Gastroesophageal sphincter (tissue), 4 donors: ENCODE measurements around the gene CREBRF. TPM values are rescaled to one million over a fixed set of nuclear protein-coding genes. Genes with fewer than 3 reads are reported as not detected.

Experiments
- ATAC-seq: fragments of 150-250 bp; one replicate; pipeline ENCODE4 v1.9.1; 2016; ENCODE audit warnings: mild to moderate bottlenecking, moderate library complexity
- H3K27ac ChIP-seq, 4 donors: fragments of 200-600 bp; sonication (generic) in 3 of 4; 1 replicate in 3 of 4; 2 replicates in 1 of 4; pipeline ENCODE4 v1.5.1; 2016 to 2019
- H3K27me3 ChIP-seq: fragments of 200-600 bp; sonication (generic); one replicate; pipeline ENCODE4 v1.5.1; 2019
- H3K36me3 ChIP-seq, 2 donors: fragments of 200-600 bp; sonication (generic); one replicate each; pipeline ENCODE4 v1.5.1; 2019; ENCODE audit warnings: control low read depth in 1 of 2
- H3K4me1 ChIP-seq, 3 donors: fragments of 200-600 bp; sonication (generic); 1 replicate in 2 of 3; 2 replicates in 1 of 3; pipeline ENCODE4 v1.5.1; 2016 to 2019; ENCODE audit warnings: control low read depth in 2 of 3
- H3K4me3 ChIP-seq, 2 donors: fragments of 200-600 bp; sonication (generic); one replicate each; pipeline ENCODE4 v1.5.1; 2019; ENCODE audit warnings: mild to moderate bottlenecking in 1 of 2, moderate library complexity in 1 of 2
- H3K9me3 ChIP-seq, 3 donors: fragments of 200-600 bp; sonication (generic); one replicate each; pipeline ENCODE4 v1.5.1; 2017 to 2019; ENCODE audit warnings: control low read depth in 2 of 3
- CTCF ChIP-seq, 4 experiments: fragments of 200-600 bp in 2 of 4; fragments of 450-650 bp in 2 of 4; sonication (generic) in 1 of 4; IDR thresholded peaks; one replicate each; pipeline ENCODE4 v1.5.1; 2017 to 2019; ENCODE audit warnings: antibody characterized with exemption in 4 of 4, mild to moderate bottlenecking in 2 of 4, moderate library complexity in 2 of 4
- EP300 ChIP-seq: sonication (generic); formaldehyde crosslinking; IDR thresholded peaks from one replicate; pipeline ENCODE4 v1.6.1; 2017; ENCODE audit warnings: antibody characterized with exemption, mild to moderate bottlenecking
- POLR2A ChIP-seq, 2 donors: fragments of 450-650 bp; IDR thresholded peaks; one replicate each; pipeline ENCODE4 v1.6.1; 2017; ENCODE audit warnings: antibody characterized with exemption in 2 of 2, mild to moderate bottlenecking in 2 of 2, moderate library complexity in 1 of 2
- POLR2AphosphoS5 ChIP-seq: sonication (generic); formaldehyde crosslinking; IDR thresholded peaks from one replicate; pipeline ENCODE4 v1.6.1; 2017; ENCODE audit warnings: antibody characterized with exemption
- WGBS, 2 donors: methylation state at CpG; one replicate each; pipeline ENCODE4 v1.1.5; 2018; ENCODE audit warnings: low coverage in 1 of 2; 5-methylcytosine and 5-hydroxymethylcytosine counted together
- total RNA-seq, 4 donors: library from RNA; depleted of rRNA; stranded (reverse); fragments of >200 nt; gene quantifications; one replicate each; pipeline ENCODE4 v1.1.0, GENCODE V29; 2016

The CREBRF gene
- total RNA-seq, 4 donors from 2014 or later, result 44.2 to 72.7 (median 64.0) TPM

DNA sequence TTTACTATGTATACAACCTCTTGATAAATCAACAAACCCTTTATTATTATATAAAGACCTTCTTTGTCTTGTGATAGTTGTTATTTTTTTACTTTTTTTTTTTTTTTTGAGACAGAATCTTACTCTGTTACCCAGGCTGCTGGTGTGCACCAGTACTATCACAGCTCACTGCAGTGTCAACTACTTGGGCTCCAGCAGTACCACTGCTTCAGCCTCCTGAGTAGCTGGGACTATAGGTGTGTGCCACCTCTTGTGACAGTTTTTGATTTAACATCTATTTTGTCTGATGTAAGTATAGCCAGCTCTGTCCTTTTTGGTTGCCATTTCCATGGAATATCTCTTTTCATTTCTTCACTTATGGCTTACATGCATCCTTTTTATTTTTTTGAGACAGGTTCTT, 42.6 kb downstream of the CREBRF start:
- Histone ChIP-seq H3K36me3 (peaks cover 0 to 15% of the 10 kb centered on the region in 2 donors), H3K9me3 (no peaks in the 10 kb centered on the region), H3K4me3 (no peak overlapping the region), H3K4me1 (peaks cover 0 to 56% (median 0%) of the 10 kb centered on the region in 3 donors), H3K27me3 (no peaks in the 10 kb centered on the region), H3K27ac (no peak overlapping the region)
- TF ChIP-seq POLR2AphosphoS5, result no peak
- TF ChIP-seq EP300, result no peak
- no peak for TF ChIP-seq POLR2A (IDR thresholded peaks at IDR 0.05)
- no peak for TF ChIP-seq CTCF (IDR thresholded peaks at IDR 0.05)
- ATAC-seq, result no peak

DNA sequence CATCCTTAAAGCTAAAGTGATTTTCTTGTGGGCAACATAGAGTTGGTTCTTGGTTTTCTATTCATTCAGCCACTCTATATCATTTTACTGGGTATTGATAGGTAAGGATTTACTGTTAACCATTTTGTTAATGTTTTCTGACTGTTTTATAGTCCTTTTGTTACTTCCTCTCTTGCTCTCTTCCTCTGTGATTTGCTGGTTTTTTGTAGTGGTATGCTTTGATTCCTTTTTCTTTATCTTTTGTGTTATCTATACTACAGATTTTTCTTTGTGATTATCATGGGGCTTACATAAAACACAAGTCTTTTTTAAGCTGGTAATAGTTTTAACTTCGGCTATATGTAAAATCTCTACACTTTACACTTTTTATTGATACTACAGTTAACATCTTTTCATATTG, 43.3 kb downstream of the CREBRF start:
- H3K4me3 ChIP-seq, result no peak overlapping the region
- no peak for TF ChIP-seq POLR2A (IDR thresholded peaks at IDR 0.05)
- no peak for TF ChIP-seq CTCF (IDR thresholded peaks at IDR 0.05)
- no peak for TF ChIP-seq POLR2AphosphoS5
- no peak for TF ChIP-seq EP300
- no peak for ATAC-seq
- H3K4me1 ChIP-seq, result peaks cover 0 to 56% (median 0%) of the 10 kb centered on the region in 3 donors
- 92% methylated on average over 1 of the region's 1 CpG; no CpG with 5 or more reads in 1 of the 2 donors for WGBS, 2 donors
- no peaks in the 10 kb centered on the region for H3K27me3 ChIP-seq
- no peaks in the 10 kb centered on the region for H3K9me3 ChIP-seq
- no peak overlapping the region for H3K27ac ChIP-seq
- peaks cover 0 to 15% of the 10 kb centered on the region in 2 donors for H3K36me3 ChIP-seq

- no peaks in the 10 kb centered on the region for H3K9me3 ChIP-seq
- 83 to 100% methylated on average over 1 of the region's 2 CpGs for WGBS, 2 donors
Observed at GRCh38 chr5:173101245-173101644, 45.1 kb downstream of the CREBRF start.

GRCh38 chr5:173103411-173103810, 47.3 kb downstream of the CREBRF start:
- Histone ChIP-seq H3K4me3 (no peak overlapping the region), H3K27me3 (no peaks in the 10 kb centered on the region), H3K27ac (no peak overlapping the region), H3K4me1 (peaks cover 0 to 36% (median 0%) of the 10 kb centered on the region in 3 donors), H3K9me3 (no peaks in the 10 kb centered on the region), H3K36me3 (peaks cover 0 to 15% of the 10 kb centered on the region in 2 donors)
- ATAC-seq, result no peak
- no peak for TF ChIP-seq POLR2A (IDR thresholded peaks at IDR 0.05)
- no peak for TF ChIP-seq EP300
- no peak for TF ChIP-seq CTCF (IDR thresholded peaks at IDR 0.05)
- WGBS, 2 donors, result 60 to 71% methylated on average over 1 of the region's 1 CpG

More at GRCh38 chr5:173101245-173101644, 45.1 kb downstream of the CREBRF start:
- peaks cover 0 to 15% of the 10 kb centered on the region in 2 donors for H3K36me3 ChIP-seq
- H3K27me3 ChIP-seq, result no peaks in the 10 kb centered on the region
- peaks cover 0 to 52% (median 0%) of the 10 kb centered on the region in 3 donors for H3K4me1 ChIP-seq
- no peak overlapping the region for H3K4me3 ChIP-seq
- no peak for ATAC-seq
- no peak overlapping the region for H3K27ac ChIP-seq
- TF ChIP-seq POLR2A (IDR thresholded peaks at IDR 0.05) (no peak), CTCF (IDR thresholded peaks at IDR 0.05) (no peak), POLR2AphosphoS5 (no peak), EP300 (no peak)

GRCh38 chr5:173108914-173109313, 52.8 kb downstream of the CREBRF start:
- peaks cover 0 to 11% (median 0%) of the 10 kb centered on the region in 3 donors for H3K4me1 ChIP-seq
- 52 to 63% methylated on average over 3 of the region's 3 CpGs for WGBS, 2 donors

More at GRCh38 chr5:173108914-173109313, 52.8 kb downstream of the CREBRF start:
- Histone ChIP-seq H3K9me3 (no peaks in the 10 kb centered on the region), H3K27me3 (no peaks in the 10 kb centered on the region), H3K27ac (no peak overlapping the region), H3K36me3 (peaks cover 0 to 55% of the 10 kb centered on the region in 2 donors), H3K4me3 (no peak overlapping the region)
- no peak for ATAC-seq
- TF ChIP-seq CTCF (IDR thresholded peaks at IDR 0.05) (no peak), POLR2A (IDR thresholded peaks at IDR 0.05) (no peak), EP300 (no peak), POLR2AphosphoS5 (no peak)
